ENCODE results near the gene MCIDAS. TPM values are rescaled to one million over a fixed set of nuclear protein-coding genes. Genes with fewer than 3 reads are reported as not detected.

Gene MCIDAS
- not detected in 2 replicates for total RNA-seq

GRCh38 chr5:55226934-55227663 lies at the start of gene MCIDAS:
Gene MCIDAS (minus strand): TSS chr5:55227315. CDS start chr5:55227138, 177 bp downstream.
- peak; percentile 59 for DNase-seq

- no peak for DNase-seq
These were observed 49.7 kb upstream of the MCIDAS start for GRCh38 chr5:55276771-55277170.

- DNase-seq: no peak
These were observed 31.2 kb upstream of the MCIDAS start for GRCh38 chr5:55258339-55258738.

GRCh38 chr5:55254802-55255201 lies 27.7 kb upstream of the MCIDAS start:
- DNase-seq: no peak

DNA sequence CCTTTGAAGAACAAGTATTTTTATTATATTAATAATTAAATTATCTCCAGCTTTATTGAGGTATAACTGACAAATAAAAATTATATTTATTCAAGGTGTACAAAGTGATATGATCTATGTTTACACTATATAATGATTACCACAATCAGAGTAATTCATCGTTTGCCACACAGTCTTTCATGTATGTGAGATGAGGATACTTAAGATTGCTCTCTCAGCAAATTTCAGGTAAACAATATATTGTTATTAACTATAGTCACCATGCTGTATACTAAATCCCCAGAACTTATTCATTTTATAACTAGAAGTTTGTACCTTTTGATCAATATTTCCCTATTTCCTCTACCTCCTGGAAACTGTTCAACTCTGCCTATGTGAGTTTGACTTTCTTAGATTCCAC lies 22.9 kb upstream of the MCIDAS start:
- no peak for DNase-seq

- DNase-seq: no peak
These were observed 14.6 kb upstream of the MCIDAS start for GRCh38 chr5:55241746-55242145.

- DNase-seq: no peak
These were observed 9.7 kb upstream of the MCIDAS start for GRCh38 chr5:55236800-55237199.

GRCh38 chr5:55234121-55234700 lies 7.1 kb upstream of the MCIDAS start:
- DNase-seq: peak; percentile 51

GRCh38 chr5:55232985-55233928 lies 6.1 kb upstream of the MCIDAS start, which contains the start of gene CCNO:
Gene CCNO (minus strand): TSS chr5:55233608. CDS start chr5:55233523, 85 bp downstream.
- DNase-seq: peak; percentile 84

GRCh38 chr5:55232271-55232984 lies 5.3 kb upstream of the MCIDAS start:
- peak; percentile 30 for DNase-seq

- peak; percentile 18 for DNase-seq
These were observed 4.8 kb upstream of the MCIDAS start for GRCh38 chr5:55231919-55232270.

DNA sequence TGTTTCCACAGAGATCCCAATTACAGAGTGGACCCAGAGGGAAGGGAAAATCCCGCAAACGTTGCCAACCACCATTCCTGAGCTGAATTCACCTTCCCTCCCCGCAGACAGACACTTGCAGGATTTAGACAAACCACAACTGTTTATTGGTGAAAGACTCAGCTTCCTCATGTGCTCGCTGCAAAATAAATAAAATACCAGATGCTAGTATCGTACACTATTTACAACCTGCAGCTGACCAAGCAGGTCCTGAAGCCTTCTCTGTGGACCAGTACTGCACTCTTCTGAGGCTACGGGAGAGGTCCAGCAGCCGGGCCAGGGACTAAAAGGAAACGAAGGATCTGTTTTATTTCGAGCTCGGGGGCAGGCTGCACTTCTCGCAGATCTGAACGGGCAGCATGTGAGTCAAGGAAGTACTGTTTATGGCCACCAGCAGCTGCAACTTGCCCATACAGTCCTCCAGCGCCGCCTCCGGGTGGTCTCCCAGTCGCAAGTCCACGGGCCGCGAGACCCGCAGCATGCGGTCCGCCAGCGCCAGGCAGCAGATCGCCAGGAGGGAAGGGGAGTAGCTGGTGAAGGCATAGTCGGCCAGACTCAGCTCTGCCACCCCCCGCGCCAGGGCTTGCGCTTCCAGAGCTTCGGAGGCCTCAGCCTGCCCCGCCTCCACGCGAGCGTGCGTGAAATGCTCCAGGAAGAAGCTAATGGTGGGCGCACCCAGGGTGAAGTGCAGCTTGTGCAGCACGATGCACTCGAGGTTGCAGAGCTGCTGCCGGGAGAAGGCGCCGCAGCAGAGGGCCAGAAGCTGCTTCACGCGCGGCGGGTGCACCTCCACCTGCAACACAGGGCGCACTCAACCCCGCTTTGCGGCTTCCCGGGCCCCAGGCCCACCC lies 4.2 kb upstream of the MCIDAS start:
- peak; percentile 50 for DNase-seq

DNA sequence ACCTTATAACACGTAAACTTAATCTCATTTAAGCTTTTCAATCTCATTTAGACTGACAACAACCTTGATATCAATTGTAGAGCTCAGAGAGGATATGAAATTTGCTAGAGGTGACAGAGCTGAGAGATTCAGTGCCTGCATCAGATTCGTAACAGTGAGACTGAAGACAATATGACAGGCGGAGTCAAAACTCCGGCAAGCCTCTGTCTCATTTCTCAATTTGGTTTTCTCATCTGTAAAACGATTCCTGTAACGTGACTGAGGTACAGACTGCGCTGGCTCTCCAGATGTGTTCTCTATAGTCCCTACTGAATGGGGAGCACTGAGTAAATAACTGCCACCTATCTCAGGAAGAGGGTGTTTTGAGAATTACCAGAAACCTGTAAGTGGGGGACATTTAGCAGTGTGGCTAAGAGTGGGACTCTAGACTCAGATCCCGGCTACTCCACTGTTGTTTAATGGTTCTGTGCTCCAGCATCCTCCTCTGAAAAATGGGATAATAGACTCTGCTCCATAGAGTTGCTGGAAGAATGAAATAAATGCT lies 3.0 kb upstream of the MCIDAS start:
- DNase-seq: no peak

GRCh38 chr5:55227664-55228430 lies 732 bp upstream of the MCIDAS start:
- DNase-seq: no peak

DNA sequence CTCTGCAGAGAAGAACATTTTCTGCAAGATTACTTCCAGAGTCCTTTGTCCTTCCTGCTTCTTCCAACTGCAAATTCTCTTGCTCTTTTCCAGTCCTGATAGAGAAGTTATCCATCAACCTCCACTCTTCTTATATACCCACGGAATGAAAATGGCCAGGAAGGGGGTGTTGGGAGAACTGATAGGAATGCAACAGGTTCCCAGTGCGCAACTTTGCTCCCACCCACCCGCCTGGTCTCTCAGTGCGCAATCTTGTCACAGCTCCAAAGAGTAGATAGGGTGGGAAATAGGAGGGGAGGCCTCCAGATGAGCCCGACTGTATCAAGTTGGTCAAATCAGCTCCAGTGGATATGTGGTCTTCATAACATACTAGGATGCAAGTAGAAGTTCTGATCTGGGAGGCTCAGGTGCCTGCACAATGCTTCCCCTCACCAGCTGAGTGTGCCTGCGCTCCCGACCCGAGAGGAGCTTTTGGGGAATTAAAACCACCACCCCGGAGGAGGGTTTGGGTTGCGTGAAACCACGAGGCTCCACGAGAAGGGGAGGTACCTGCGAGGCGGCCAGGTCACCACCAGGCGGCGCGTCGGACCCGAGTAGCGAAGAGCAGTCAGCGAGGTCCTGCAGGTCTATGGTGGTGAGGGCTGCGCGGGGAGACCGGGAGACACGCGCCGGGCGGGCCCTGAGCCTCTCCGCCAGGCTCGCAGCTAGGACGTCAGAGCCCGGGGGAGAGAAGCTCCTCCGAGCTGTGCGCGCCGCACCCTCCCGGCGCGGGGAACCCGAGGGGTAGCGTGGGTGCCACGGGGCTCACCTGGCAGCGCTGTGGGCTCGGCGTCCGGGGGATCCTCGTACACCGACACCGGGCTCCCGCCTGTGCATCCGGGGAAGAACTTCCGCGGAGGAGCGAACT lies 835 bp downstream of the MCIDAS start:
- DNase-seq: peak; percentile 63

DNA sequence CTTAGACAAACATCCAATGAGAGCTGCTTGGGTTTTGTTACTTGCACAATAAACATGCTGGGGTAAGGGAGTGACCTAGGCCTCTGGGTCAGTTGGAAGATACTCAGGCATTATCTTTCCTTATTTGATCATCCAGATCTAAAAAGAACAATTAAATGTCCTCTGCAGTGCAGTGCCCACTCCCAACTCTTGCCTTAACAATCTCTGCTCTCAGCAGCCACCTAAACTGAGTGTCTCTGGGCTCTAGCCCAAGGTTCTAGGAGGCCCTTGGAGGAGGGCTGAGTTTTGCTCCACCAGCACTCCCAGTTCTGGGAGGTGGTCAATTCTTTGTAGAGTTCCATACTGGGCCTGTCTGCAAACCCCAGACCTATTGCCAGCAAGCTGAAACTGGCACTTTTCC lies 1.8 kb downstream of the MCIDAS start:
- no peak for DNase-seq

GRCh38 chr5:55223812-55224240 lies 3.3 kb downstream of the MCIDAS start:
- DNase-seq: no peak

DNA sequence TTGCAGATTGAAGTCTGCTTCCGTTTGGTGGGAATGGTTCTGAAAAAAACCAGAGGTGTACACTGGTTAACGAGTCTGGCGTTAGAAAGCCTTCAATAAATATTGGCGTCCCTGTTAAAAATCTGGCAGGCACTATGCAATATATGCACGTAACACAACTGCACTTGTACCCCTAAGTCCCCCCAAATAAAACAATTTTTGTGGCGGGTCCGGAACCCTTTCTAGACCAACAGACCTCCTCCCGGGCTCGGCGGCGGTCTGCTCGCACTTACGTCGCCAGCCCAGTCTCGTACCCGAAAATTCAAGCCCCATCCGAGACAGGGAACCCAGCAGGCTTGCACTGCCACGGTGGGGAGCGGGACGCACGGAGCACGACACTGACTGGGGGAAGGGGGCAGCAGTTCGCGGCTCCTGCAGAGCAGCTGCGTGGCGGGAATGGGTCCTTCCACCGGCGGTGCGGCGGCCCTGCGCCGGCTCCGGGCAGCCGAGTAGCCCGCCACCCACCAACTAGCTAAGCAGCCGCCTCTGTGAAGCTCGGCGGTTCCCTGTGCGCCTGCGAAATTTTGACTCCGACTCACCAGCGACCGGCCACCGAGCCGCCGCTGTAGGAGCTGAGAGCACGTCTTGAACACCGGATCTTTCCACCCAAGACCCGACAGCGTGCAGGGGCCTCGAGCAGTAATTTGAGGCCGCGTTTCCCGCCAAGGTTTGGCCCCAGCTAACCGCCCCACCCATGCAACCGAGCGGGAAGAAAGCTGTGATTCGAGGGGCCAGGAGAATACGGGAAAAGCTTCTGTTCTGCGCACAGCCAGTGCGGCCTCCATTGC lies 3.9 kb downstream of the MCIDAS start:
- peak; percentile 17 for DNase-seq
